ENCODE data around the gene CBX7. TPM values are rescaled to one million over a fixed set of nuclear protein-coding genes. Genes with fewer than 3 reads are reported as not detected.

Gene CBX7
- total RNA-seq: 4.7 TPM

DNA sequence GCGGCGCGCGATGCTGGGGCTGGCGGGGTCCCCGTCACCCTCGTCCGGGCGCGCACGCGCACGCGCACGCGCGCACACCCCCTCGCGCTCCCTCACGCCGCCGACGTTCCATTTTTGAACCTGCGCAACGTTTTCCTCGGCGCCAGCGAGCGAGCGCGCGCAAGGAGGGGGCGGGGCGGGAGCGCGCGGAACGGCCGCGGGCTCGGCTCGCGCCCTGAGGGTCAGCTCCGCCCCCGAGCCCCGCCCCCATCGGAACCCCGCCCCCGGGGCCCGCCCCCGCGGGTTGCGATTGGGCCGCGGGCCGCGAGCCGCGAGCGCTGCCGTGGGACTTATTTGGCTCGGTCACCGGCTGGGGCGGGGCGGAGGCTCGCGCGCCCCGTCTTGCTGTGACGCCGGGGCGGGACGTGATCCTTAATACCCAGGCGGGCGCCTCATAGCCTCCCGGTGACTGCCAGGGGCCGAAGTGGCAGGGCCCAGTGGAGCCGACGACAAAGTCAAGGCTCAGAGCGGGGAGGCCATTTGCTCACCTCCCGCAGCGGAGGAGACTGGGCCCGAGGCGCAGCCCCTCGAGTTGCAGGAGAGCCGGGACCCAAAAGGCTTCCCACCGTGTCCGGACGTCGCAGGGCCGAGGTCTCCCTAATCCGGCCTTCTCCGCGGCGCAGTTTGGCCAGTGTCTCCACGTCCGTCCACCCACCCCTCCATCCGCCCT lies at the start of gene CBX7:
TSS of gene CBX7 (minus strand) at position 170 of the 709 bp plus-strand sequence. CDS start 236 bp downstream, outside the sequence.
- peak within 1 kb of the TSS; percentile 92 to 95 (median 94) for H3K9ac ChIP-seq (ENCODE audit: low read depth in 1 of 3, low read length in 3 of 3)
- H3K27ac ChIP-seq (ENCODE audit: low read depth, low read length): peak within 1 kb of the TSS; percentile 94
- H3K4me3 ChIP-seq (ENCODE audit: low read length in 3 of 3): peak within 1 kb of the TSS; percentile 85 to 91 (median 87)
- peaks cover 36 to 53% (median 43%) of the 10 kb centered on the region in 3 donors for H3K4me1 ChIP-seq (ENCODE audit: control insufficient read depth in 3 of 3, insufficient read depth in 3 of 3, low read length in 3 of 3)
- H3K27me3 ChIP-seq (ENCODE audit: control insufficient read depth in 3 of 3, insufficient read depth in 3 of 3, low read length in 3 of 3): no peaks in the 10 kb centered on the region
- no peaks in the 10 kb centered on the region for H3K9me3 ChIP-seq (ENCODE audit: control insufficient read depth in 3 of 3, low read length in 3 of 3)
- H3K36me3 ChIP-seq (ENCODE audit: control insufficient read depth in 3 of 3, insufficient read depth in 3 of 3, low read length in 3 of 3): peaks cover 12 to 15% (median 13%) of the 10 kb centered on the region in 3 donors

DNA sequence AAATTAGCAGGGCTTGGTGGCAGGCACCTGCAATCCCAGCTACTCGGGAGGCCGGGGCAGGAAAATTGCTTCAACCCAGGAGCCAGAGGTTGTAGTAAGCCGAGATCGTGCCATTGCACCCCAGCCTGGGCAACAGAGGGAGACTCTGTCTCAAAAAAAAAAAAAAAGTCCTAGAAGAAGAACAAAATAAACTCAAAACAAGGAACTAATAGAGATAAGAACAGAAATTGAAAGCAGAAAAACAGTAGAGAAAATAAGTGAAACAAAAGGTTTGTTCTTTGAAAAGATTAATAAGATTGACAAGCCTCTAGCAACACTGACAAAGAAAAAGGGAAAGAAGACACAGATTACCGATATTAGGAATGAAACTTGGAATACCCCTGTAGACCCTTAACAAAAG lies 45.1 kb upstream of the CBX7 start:
- Histone ChIP-seq H3K4me1 (ENCODE audit: control insufficient read depth in 3 of 3, insufficient read depth in 3 of 3, low read length in 3 of 3) (no peaks in the 10 kb centered on the region), H3K27me3 (ENCODE audit: control insufficient read depth in 3 of 3, insufficient read depth in 3 of 3, low read length in 3 of 3) (no peaks in the 10 kb centered on the region), H3K27ac (ENCODE audit: low read depth, low read length) (no peak overlapping the region), H3K9ac (ENCODE audit: low read depth in 1 of 3, low read length in 3 of 3) (no peak overlapping the region), H3K36me3 (ENCODE audit: control insufficient read depth in 3 of 3, insufficient read depth in 3 of 3, low read length in 3 of 3) (no peaks in the 10 kb centered on the region), H3K4me3 (ENCODE audit: low read length in 3 of 3) (no peak overlapping the region), H3K9me3 (ENCODE audit: control insufficient read depth in 3 of 3, low read length in 3 of 3) (no peaks in the 10 kb centered on the region)

DNA sequence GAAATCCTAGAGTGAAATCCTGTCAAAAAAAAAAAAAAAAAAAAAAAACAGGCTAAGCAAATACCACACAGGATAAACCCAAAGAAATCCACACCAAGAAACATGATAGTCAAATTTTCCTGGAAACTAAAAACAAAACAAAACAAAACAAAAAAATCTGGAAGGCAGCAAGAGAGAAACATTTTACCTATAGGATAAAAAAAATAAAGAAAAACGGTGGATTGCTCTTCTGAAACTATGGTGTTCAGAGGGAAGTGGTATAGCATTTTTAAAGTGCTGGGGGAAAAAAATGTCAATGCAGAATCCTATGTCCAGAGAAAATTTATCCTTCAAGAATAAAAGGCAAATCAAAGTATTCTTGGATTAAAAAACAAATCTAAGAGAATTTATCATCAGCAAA lies 41.6 kb upstream of the CBX7 start:
- no peaks in the 10 kb centered on the region for H3K36me3 ChIP-seq (ENCODE audit: control insufficient read depth in 3 of 3, insufficient read depth in 3 of 3, low read length in 3 of 3)
- H3K27me3 ChIP-seq (ENCODE audit: control insufficient read depth in 3 of 3, insufficient read depth in 3 of 3, low read length in 3 of 3): no peaks in the 10 kb centered on the region
- no peak overlapping the region for H3K4me3 ChIP-seq (ENCODE audit: low read length in 3 of 3)
- H3K9ac ChIP-seq (ENCODE audit: low read depth in 1 of 3, low read length in 3 of 3): no peak overlapping the region
- no peak overlapping the region for H3K27ac ChIP-seq (ENCODE audit: low read depth, low read length)
- no peaks in the 10 kb centered on the region for H3K9me3 ChIP-seq (ENCODE audit: control insufficient read depth in 3 of 3, low read length in 3 of 3)
- no peaks in the 10 kb centered on the region for H3K4me1 ChIP-seq (ENCODE audit: control insufficient read depth in 3 of 3, insufficient read depth in 3 of 3, low read length in 3 of 3)

DNA sequence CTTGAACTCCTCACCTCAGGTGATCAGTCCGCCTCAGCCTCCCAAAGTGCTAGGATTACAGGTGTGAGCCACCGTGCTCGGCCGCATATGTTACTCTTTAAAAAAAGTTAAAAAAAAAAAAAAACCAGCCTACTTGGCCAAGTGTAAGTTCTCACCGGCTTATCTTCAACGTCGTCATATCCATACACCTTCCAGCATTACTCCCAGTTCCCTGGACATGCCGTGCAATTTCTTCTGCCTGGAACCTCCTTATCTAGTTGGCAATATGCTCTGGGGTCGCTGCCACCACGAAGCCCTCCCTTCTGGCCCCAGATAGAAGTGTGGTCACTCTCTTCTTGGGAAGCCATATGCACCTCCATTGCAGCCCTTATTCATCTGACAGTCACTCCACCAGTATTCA lies 36.3 kb upstream of the CBX7 start:
- Histone ChIP-seq H3K36me3 (ENCODE audit: control insufficient read depth in 3 of 3, insufficient read depth in 3 of 3, low read length in 3 of 3) (no peaks in the 10 kb centered on the region), H3K4me1 (ENCODE audit: control insufficient read depth in 3 of 3, insufficient read depth in 3 of 3, low read length in 3 of 3) (peaks cover 15 to 16% (median 16%) of the 10 kb centered on the region in 3 donors), H3K9ac (ENCODE audit: low read depth in 1 of 3, low read length in 3 of 3) (no peak overlapping the region), H3K4me3 (ENCODE audit: low read length in 3 of 3) (no peak overlapping the region), H3K27me3 (ENCODE audit: control insufficient read depth in 3 of 3, insufficient read depth in 3 of 3, low read length in 3 of 3) (peaks cover 0 to 4% (median 4%) of the 10 kb centered on the region in 3 donors), H3K9me3 (ENCODE audit: control insufficient read depth in 3 of 3, low read length in 3 of 3) (no peaks in the 10 kb centered on the region), H3K27ac (ENCODE audit: low read depth, low read length) (no peak overlapping the region)

DNA sequence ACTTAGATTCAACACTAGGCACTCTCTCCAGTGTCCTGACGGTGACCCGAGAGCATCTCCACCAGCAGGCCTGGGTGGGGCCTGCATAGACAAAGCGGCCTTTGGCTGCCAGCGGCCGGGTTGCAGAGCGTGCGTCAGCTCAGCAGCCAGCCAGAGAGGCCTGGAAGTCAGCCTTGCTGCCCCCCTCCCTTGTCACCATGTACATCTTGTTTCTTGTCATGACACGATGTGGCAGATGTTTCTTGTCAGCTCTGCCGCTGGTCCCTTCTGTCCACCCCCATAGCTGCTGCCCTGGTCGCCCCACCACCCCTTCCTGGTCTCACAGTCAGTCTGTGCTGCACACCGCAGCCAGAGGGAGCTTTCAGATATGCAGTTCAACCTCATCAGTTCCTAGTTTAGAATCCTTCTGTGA lies 33.1 kb upstream of the CBX7 start:
- Histone ChIP-seq H3K9me3 (ENCODE audit: control insufficient read depth in 3 of 3, low read length in 3 of 3) (peaks cover 0 to 6% (median 2%) of the 10 kb centered on the region in 3 donors), H3K27ac (ENCODE audit: low read depth, low read length) (peak overlapping the region; percentile 84), H3K27me3 (ENCODE audit: control insufficient read depth in 3 of 3, insufficient read depth in 3 of 3, low read length in 3 of 3) (peaks cover 0 to 4% (median 4%) of the 10 kb centered on the region in 3 donors), H3K4me1 (ENCODE audit: control insufficient read depth in 3 of 3, insufficient read depth in 3 of 3, low read length in 3 of 3) (peaks cover 15 to 19% (median 16%) of the 10 kb centered on the region in 3 donors), H3K36me3 (ENCODE audit: control insufficient read depth in 3 of 3, insufficient read depth in 3 of 3, low read length in 3 of 3) (no peaks in the 10 kb centered on the region), H3K4me3 (ENCODE audit: low read length in 3 of 3) (no peak overlapping the region), H3K9ac (ENCODE audit: low read depth in 1 of 3, low read length in 3 of 3) (peak overlapping the region; percentile 23 to 57 (median 50))

DNA sequence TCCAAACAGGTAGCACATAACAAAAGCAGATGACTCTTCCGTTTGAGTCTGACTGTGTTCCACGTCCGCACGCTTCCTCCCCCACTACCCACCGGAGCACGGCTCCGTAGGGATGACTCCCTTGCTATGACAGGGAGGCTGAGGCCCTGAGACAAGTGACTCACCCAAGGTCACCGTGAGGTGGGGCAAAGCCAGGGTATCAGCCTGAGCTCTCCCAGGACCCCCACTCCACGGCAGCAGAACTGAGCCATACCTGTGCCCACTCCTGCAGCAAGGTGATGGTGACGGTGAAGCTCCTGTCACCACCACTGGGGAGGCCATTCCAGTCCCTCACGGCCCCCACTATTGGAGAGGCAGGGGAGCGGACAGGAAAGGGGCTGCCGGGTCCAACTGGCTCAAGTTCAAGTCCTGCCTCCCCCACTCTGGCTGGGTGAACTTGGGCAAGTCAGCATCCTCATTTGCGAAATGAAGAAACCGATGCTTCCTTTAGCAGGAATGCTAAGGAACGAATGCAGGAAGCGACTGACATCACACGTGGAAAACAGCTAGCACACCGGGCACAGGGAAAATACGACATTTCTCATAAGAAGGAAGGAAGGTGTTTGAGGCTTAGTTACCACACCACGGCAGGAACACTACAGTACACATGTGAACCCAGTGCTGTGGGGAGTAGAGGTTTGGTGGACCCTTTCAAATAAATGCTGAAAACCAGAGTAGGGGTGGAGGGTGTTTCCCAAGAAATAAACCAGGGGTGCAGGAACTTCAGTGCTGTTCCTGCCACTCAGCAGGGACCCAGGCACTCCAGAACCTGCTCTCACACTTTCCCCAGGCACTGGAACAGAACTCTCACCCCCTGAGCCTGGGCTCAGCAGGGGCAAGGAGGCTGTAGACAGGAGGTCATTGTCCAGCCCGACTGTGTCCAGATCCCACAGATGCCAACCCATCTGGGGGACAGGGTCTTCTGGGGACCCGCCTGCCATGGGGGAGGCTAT lies 32.4 kb upstream of the CBX7 start:
- peak overlapping the region; percentile 84 for H3K27ac ChIP-seq (ENCODE audit: low read depth, low read length)
- peaks cover 0 to 4% (median 4%) of the 10 kb centered on the region in 3 donors for H3K27me3 ChIP-seq (ENCODE audit: control insufficient read depth in 3 of 3, insufficient read depth in 3 of 3, low read length in 3 of 3)
- H3K9ac ChIP-seq (ENCODE audit: low read depth in 1 of 3, low read length in 3 of 3): peak overlapping the region; percentile 38 to 57 (median 50)

DNA sequence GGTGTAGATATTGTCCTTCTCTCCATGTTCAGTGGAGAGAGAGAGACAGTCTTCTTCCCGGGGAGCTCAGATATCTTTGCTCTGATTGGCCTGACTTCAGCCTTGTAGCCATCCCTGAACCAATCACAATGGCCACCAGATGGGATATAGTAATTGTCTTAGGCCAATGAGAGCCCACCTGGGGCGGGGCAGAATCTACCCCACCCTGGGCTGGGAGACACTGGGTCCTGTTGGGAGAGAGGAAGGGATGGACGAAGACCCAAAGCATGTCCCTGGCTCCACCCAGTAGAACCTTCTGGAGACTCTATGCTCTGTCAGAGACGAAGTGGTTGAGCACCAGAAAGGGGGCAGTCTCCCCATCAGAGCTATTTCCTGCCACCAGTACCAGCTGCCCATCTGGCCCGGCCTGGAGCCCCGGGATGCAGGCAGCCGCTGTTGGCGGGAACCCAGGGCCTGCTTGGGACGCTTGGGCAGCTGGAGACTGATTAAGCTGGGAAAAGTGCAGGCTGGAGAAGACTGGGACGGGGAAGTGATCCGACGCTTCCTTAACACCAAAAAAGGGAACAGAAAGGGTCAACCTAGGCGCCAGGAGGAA lies 31.6 kb upstream of the CBX7 start:
- no peaks in the 10 kb centered on the region for H3K36me3 ChIP-seq (ENCODE audit: control insufficient read depth in 3 of 3, insufficient read depth in 3 of 3, low read length in 3 of 3)
- H3K4me3 ChIP-seq (ENCODE audit: low read length in 3 of 3): no peak overlapping the region
- peak overlapping the region in 1 of 3 donors; percentile 38 for H3K9ac ChIP-seq (ENCODE audit: low read depth in 1 of 3, low read length in 3 of 3)
- peaks cover 0 to 6% (median 2%) of the 10 kb centered on the region in 3 donors for H3K9me3 ChIP-seq (ENCODE audit: control insufficient read depth in 3 of 3, low read length in 3 of 3)
- H3K27ac ChIP-seq (ENCODE audit: low read depth, low read length): peak overlapping the region; percentile 84
- H3K4me1 ChIP-seq (ENCODE audit: control insufficient read depth in 3 of 3, insufficient read depth in 3 of 3, low read length in 3 of 3): peaks cover 20 to 25% (median 22%) of the 10 kb centered on the region in 3 donors
- peaks cover 0 to 4% (median 4%) of the 10 kb centered on the region in 3 donors for H3K27me3 ChIP-seq (ENCODE audit: control insufficient read depth in 3 of 3, insufficient read depth in 3 of 3, low read length in 3 of 3)

More for the DNA sequence above, 32.4 kb upstream of the CBX7 start:
- Histone ChIP-seq H3K4me3 (ENCODE audit: low read length in 3 of 3) (no peak overlapping the region), H3K9me3 (ENCODE audit: control insufficient read depth in 3 of 3, low read length in 3 of 3) (peaks cover 0 to 6% (median 2%) of the 10 kb centered on the region in 3 donors), H3K36me3 (ENCODE audit: control insufficient read depth in 3 of 3, insufficient read depth in 3 of 3, low read length in 3 of 3) (no peaks in the 10 kb centered on the region), H3K4me1 (ENCODE audit: control insufficient read depth in 3 of 3, insufficient read depth in 3 of 3, low read length in 3 of 3) (peaks cover 15 to 19% (median 16%) of the 10 kb centered on the region in 3 donors)

DNA sequence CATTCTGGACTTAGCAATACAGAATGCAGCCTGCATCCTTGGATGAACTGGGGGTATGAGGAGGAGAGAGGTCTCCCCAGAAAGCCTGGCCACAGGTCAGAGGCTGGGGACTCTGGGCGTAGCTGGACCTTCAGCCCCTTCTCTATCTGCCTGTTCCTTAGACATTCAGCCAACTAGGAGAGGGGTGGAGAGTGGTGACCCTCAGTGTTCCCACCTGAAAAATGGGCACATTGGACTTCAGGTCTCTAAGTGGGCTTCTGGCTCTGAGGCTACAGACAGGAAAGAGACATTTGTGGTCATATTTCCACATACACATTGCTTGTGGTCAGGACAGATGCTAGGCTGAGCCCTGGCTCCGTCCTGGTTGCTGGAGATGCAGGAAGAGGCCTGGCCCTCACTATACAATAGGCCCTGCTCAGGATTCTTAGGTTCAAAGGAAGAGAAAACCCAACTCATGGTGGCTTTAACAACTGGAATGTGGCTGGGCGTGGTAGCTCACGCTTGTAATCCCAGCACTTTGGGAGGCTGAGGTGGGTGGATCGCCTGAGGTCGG lies 30.1 kb upstream of the CBX7 start:
- Histone ChIP-seq H3K4me3 (ENCODE audit: low read length in 3 of 3) (no peak overlapping the region), H3K4me1 (ENCODE audit: control insufficient read depth in 3 of 3, insufficient read depth in 3 of 3, low read length in 3 of 3) (peaks cover 24 to 34% (median 29%) of the 10 kb centered on the region in 3 donors), H3K27me3 (ENCODE audit: control insufficient read depth in 3 of 3, insufficient read depth in 3 of 3, low read length in 3 of 3) (peaks cover 0 to 4% (median 4%) of the 10 kb centered on the region in 3 donors), H3K9ac (ENCODE audit: low read depth in 1 of 3, low read length in 3 of 3) (no peak overlapping the region), H3K36me3 (ENCODE audit: control insufficient read depth in 3 of 3, insufficient read depth in 3 of 3, low read length in 3 of 3) (no peaks in the 10 kb centered on the region), H3K27ac (ENCODE audit: low read depth, low read length) (no peak overlapping the region), H3K9me3 (ENCODE audit: control insufficient read depth in 3 of 3, low read length in 3 of 3) (peaks cover 0 to 6% (median 2%) of the 10 kb centered on the region in 3 donors)

DNA sequence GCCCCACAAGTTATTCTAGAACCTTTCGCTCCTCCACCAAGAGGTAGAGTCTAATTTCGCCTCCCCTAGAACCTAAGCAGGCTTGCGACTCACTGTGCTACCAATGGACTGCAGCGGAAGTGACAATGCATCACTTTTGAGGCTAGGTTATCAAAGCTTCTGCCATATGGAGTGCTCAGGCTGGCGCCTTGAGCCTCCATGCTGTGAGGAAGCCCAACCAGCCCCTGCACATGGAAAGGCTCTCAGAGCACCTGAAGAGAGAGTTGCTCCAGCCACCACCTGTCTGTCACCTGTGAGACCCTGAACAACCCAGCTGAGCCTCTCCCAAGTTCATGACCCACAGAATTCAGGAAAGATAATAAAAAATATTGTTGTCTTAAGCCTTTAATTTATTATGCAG lies 29.3 kb upstream of the CBX7 start:
- Histone ChIP-seq H3K36me3 (ENCODE audit: control insufficient read depth in 3 of 3, insufficient read depth in 3 of 3, low read length in 3 of 3) (no peaks in the 10 kb centered on the region), H3K4me1 (ENCODE audit: control insufficient read depth in 3 of 3, insufficient read depth in 3 of 3, low read length in 3 of 3) (peaks cover 30 to 40% (median 36%) of the 10 kb centered on the region in 3 donors), H3K9me3 (ENCODE audit: control insufficient read depth in 3 of 3, low read length in 3 of 3) (peaks cover 0 to 6% (median 2%) of the 10 kb centered on the region in 3 donors), H3K27me3 (ENCODE audit: control insufficient read depth in 3 of 3, insufficient read depth in 3 of 3, low read length in 3 of 3) (peaks cover 0 to 4% (median 4%) of the 10 kb centered on the region in 3 donors), H3K4me3 (ENCODE audit: low read length in 3 of 3) (no peak overlapping the region), H3K9ac (ENCODE audit: low read depth in 1 of 3, low read length in 3 of 3) (no peak overlapping the region), H3K27ac (ENCODE audit: low read depth, low read length) (no peak overlapping the region)
